PFSK-1 (cell line): ENCODE results near the gene PSRC1.

Experiments used
- FOXP2 ChIP-seq: optimal IDR thresholded peaks from 2 replicates; pipeline ENCODE3; 2011; ENCODE audit warnings: borderline replicate concordance, control low read depth, inconsistent platforms; ENCODE audit not compliant: insufficient read depth; ENCODE audit errors: extremely low read length, extremely low read depth
- POLR2AphosphoS5 ChIP-seq: IDR thresholded peaks from 2 replicates; pipeline ENCODE4 v1.6.1; 2012; ENCODE audit warnings: low read depth, mild to moderate bottlenecking, control low read depth, low read length, moderate library complexity
- REST ChIP-seq, 2 experiments: IDR thresholded peaks; 2 replicates each; pipeline versions ENCODE4 v1.6.1 to v1.8.0; 2011 to 2012; ENCODE audit warnings: low read depth in 2 of 2, low read length in 2 of 2, control low read depth in 1 of 2, inconsistent platforms in 1 of 2, mild to moderate bottlenecking in 1 of 2, moderate library complexity in 1 of 2; ENCODE audit not compliant: insufficient read depth in 1 of 2

DNA sequence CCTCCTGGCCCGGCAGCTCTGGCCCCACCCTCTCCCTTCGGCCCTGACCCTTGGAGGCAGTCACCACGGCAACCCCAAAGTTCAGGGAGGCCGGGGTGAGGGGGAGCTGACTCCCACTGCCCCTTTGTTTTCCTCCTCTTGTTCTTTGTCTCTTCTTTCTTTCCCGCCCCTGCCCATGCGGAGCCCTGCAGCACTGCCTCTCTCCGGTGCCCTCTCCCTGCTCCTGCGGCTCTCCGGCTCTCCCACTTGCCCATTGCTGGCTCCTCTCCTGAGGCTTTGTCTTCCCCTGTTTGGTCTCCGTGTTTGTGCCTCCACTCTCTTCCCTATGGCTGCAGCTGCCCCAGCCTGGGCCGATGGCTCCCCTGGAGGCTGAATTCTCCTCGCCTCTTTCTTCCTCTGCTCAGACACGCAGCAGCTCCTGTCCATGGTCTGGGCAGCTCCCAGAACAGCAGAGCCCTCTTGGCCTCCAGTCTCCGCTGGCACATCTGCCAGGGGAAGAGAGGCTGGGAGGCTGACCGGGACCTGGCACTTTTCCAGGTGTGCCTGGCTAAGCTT, 27.8 kb downstream of the PSRC1 start:
- peak in 1 of 2 experiments; percentile 32; a peak in 1 of 4 replicates for TF ChIP-seq REST (IDR thresholded peaks at IDR 0.05; ENCODE audit: insufficient read depth in 1 of 2, low read depth in 2 of 2, low read length in 2 of 2)
- TF ChIP-seq POLR2AphosphoS5: no peak
- TF ChIP-seq FOXP2: no peak
